ENCODE results near the gene PCDHA2. TPM values are rescaled to one million over a fixed set of nuclear protein-coding genes. Genes with fewer than 3 reads are reported as not detected.

The PCDHA2 gene
- 0.06 TPM in 1 of 2 replicates, not detected in the other for total RNA-seq

GRCh38 chr5:140794595-140795258 lies at the start of gene PCDHA2:
Gene PCDHA2, plus strand, starts transcription at chr5:140794852.

GRCh38 chr5:140785905-140786686 lies 8.6 kb upstream of the PCDHA2 start, which contains the start of gene PCDHA1:
Gene PCDHA1, plus strand, starts transcription at chr5:140786140.

GRCh38 chr5:140800816-140801493 lies 6.3 kb downstream of the PCDHA2 start, which contains the start of gene PCDHA3:
Gene PCDHA3, plus strand, starts transcription at chr5:140801057.

GRCh38 chr5:140806834-140807775 lies 12.5 kb downstream of the PCDHA2 start, which contains the start of gene PCDHA4:
Gene PCDHA4, plus strand, starts transcription at chr5:140807068.

GRCh38 chr5:140821375-140822280 lies 27.0 kb downstream of the PCDHA2 start, which contains the start of gene PCDHA5:
Gene PCDHA5, plus strand, starts transcription at chr5:140821613.

GRCh38 chr5:140827704-140828361 lies 33.2 kb downstream of the PCDHA2 start, which contains the start of gene PCDHA6:
Gene PCDHA6, plus strand, starts transcription at chr5:140827960. Its CDS starts 132 bp downstream, at chr5:140828092.

GRCh38 chr5:140833993-140834392 lies 39.3 kb downstream of the PCDHA2 start, which contains the start of gene PCDHA7:
Gene PCDHA7, plus strand, starts transcription at chr5:140834269. Its CDS starts 115 bp downstream, at chr5:140834384.

GRCh38 chr5:140840978-140841962 lies 46.6 kb downstream of the PCDHA2 start, which contains the start of gene PCDHA8:
Gene PCDHA8, plus strand, starts transcription at chr5:140841187. Its CDS starts 135 bp downstream, at chr5:140841322.

Other genes with a start within 250 kb of the PCDHA2 start
- gene EIF4EBP3, start 247.2 kb upstream of the PCDHA2 start, total RNA-seq, result 0.44 and 1.6 TPM in 2 replicates
- gene SRA1, start 237.4 kb upstream of the PCDHA2 start, total RNA-seq, result 15.4 and 17.1 TPM in 2 replicates
- 5.0 and 16.0 TPM in 2 replicates for gene APBB3, start 230.3 kb upstream of the PCDHA2 start, total RNA-seq
- 11.3 and 45.3 TPM in 2 replicates for gene SLC35A4, start 230.0 kb upstream of the PCDHA2 start, total RNA-seq
- 3.2 TPM in 1 of 2 replicates, not detected in the other for gene CD14, start 161.7 kb upstream of the PCDHA2 start, total RNA-seq
- gene TMCO6, start 155.4 kb upstream of the PCDHA2 start, total RNA-seq, result 15.4 and 19.7 TPM in 2 replicates
- gene NDUFA2, start 147.2 kb upstream of the PCDHA2 start, total RNA-seq, result 42.2 and 64.1 TPM in 2 replicates
- gene IK, start 147.0 kb upstream of the PCDHA2 start, total RNA-seq, result 75.0 and 111 TPM in 2 replicates
- 30.4 and 34.9 TPM in 2 replicates for gene WDR55, start 129.9 kb upstream of the PCDHA2 start, total RNA-seq
- gene DND1, start 121.3 kb upstream of the PCDHA2 start, total RNA-seq, result 0.38 and 0.49 TPM in 2 replicates
- 60.2 and 70.4 TPM in 2 replicates for gene HARS1, start 103.5 kb upstream of the PCDHA2 start, total RNA-seq
- gene HARS2, start 103.4 kb upstream of the PCDHA2 start, total RNA-seq, result 24.1 and 36.4 TPM in 2 replicates
- 37.2 and 58.8 TPM in 2 replicates for gene ZMAT2, start 94.4 kb upstream of the PCDHA2 start, total RNA-seq
- gene PCDHA1, start 8.7 kb upstream of the PCDHA2 start, total RNA-seq, result 0.13 TPM in 1 of 2 replicates, not detected in the other
- under 0.01 and 0.19 TPM in 2 replicates for gene PCDHA3, start 6.2 kb downstream of the PCDHA2 start, total RNA-seq
- gene PCDHA4, start 12.2 kb downstream of the PCDHA2 start, total RNA-seq, result under 0.01 and 0.19 TPM in 2 replicates
- gene PCDHA5, start 26.8 kb downstream of the PCDHA2 start, total RNA-seq, result under 0.01 TPM in 1 of 2 replicates, not detected in the other
- 0.13 and 0.16 TPM in 2 replicates for gene PCDHA6, start 33.1 kb downstream of the PCDHA2 start, total RNA-seq
- under 0.01 and 0.06 TPM in 2 replicates for gene PCDHA7, start 39.4 kb downstream of the PCDHA2 start, total RNA-seq
- gene PCDHA8, start 46.3 kb downstream of the PCDHA2 start, total RNA-seq, result 0.13 TPM in 1 of 2 replicates, not detected in the other
- gene PCDHA9, start 53.5 kb downstream of the PCDHA2 start, total RNA-seq, result 0.06 TPM in 1 of 2 replicates, not detected in the other
- gene PCDHA10, start 61.0 kb downstream of the PCDHA2 start, total RNA-seq, result under 0.01 and 0.13 TPM in 2 replicates
- under 0.01 and 0.13 TPM in 2 replicates for gene PCDHA11, start 74.1 kb downstream of the PCDHA2 start, total RNA-seq
- under 0.01 TPM in 1 of 2 replicates, not detected in the other for gene PCDHA12, start 80.5 kb downstream of the PCDHA2 start, total RNA-seq
- not detected in 2 replicates for gene PCDHA13, start 87.3 kb downstream of the PCDHA2 start, total RNA-seq
- gene PCDHAC1, start 131.4 kb downstream of the PCDHA2 start, total RNA-seq, result 0.06 TPM in 1 of 2 replicates, not detected in the other
- 0.19 and 0.32 TPM in 2 replicates for gene PCDHAC2, start 171.6 kb downstream of the PCDHA2 start, total RNA-seq

Measured in bladder microvascular endothelial cell (primary cell).